T47D (cell line): ENCODE data around the gene FGF2.
"Not testable (repeated sequence)": the region's sequence is repeated elsewhere in the genome, so short reads cannot be mapped to it uniquely, and the experiment has no call there.

Source experiments
- DNase-seq, 2 experiments: peaks; one replicate each; pipeline versions ENCODE4 v3.0.0 to v3.0.0-alpha.2; 2011 to 2012; ENCODE audit warnings: low read depth in 1 of 2, low spot score in 1 of 2
- JUND ChIP-seq: IDR thresholded peaks from 2 replicates; pipeline ENCODE4 v1.6.1; 2012; ENCODE audit warnings: low read depth
- in situ Hi-C: cut with HindIII; loops from 2 replicates; pipeline ENCODE4 v1.10.0; 2016; ENCODE audit warnings: low sequenced_read_pairs, low pct_unique_long_range_greater_than_20kb

FGF2 gene

DNA sequence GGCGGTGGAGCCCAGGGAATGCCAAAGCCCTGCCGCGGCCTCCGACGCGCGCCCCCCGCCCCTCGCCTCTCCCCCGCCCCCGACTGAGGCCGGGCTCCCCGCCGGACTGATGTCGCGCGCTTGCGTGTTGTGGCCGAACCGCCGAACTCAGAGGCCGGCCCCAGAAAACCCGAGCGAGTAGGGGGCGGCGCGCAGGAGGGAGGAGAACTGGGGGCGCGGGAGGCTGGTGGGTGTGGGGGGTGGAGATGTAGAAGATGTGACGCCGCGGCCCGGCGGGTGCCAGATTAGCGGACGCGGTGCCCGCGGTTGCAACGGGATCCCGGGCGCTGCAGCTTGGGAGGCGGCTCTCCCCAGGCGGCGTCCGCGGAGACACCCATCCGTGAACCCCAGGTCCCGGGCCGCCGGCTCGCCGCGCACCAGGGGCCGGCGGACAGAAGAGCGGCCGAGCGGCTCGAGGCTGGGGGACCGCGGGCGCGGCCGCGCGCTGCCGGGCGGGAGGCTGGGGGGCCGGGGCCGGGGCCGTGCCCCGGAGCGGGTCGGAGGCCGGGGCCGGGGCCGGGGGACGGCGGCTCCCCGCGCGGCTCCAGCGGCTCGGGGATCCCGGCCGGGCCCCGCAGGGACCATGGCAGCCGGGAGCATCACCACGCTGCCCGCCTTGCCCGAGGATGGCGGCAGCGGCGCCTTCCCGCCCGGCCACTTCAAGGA, at the start of gene FGF2:
FGF2 (plus strand) TSS at position 279 of the 705 bp plus-strand sequence; CDS start at position 623, 344 bp downstream.
- in situ Hi-C loops: no loop called here
- TF ChIP-seq JUND: no peak
- DNase-seq: no peak

DNA sequence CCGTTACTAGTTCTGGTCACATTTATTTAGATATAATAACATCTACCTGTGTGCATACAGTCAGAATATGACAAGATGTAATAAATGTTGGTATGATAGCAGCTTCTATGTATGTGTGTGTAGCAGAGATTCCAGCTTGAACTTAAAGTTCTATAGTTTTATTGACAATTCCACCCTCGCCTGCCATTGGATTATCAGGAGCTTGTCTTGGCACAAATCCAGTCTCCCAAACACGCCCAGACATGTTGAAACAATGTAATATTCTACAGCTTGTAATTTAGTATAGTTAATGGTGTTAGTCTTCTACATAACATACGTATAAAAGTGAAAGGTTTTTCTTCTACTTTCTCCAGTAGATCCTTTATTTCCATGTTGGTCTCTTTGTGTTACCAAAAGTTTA, 49.7 kb upstream of the FGF2 start:
- in situ Hi-C loops: no loop called here
- no peak for TF ChIP-seq JUND
- DNase-seq: peak in 1 of 2 experiments; percentile 38

DNA sequence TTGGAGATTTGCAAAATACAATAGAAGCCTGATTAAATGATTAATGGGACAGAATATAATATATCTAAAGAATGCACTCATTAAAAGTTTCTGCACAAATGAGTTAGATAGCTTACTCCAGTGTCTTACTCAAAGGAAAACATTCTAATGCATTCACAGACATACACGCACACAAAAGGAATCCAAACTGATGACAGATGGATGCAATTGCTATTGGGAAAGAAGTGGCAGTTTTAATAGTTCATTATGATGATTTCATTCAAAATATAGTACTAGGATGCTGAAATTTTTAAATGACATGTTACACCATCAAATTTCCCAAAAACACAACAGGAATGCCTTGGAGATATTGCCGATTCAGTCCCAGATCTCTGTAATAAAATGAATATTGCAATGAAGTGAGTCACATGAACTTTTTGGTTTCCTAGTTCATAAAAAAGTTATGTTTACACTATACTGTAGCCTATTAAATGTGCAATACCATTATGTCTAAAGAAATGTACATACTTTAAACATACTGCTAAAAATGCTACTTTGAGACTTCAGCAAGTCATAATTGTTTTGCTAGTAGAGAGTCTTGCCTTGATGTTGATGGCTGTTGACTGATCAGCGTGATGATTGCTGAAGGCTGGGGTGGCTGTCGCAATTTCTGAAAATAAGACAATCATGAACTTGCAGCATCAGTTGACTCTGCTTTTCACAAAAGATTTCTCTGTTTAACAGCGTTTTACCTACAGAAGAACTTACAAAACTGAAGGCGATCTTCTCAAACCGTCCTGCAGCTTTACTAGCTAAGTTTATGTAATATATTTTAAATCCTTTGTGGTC, 48.6 kb upstream of the FGF2 start:
- DNase-seq: no peak
- TF ChIP-seq JUND: no peak
- in situ Hi-C loops: no loop called here

DNA sequence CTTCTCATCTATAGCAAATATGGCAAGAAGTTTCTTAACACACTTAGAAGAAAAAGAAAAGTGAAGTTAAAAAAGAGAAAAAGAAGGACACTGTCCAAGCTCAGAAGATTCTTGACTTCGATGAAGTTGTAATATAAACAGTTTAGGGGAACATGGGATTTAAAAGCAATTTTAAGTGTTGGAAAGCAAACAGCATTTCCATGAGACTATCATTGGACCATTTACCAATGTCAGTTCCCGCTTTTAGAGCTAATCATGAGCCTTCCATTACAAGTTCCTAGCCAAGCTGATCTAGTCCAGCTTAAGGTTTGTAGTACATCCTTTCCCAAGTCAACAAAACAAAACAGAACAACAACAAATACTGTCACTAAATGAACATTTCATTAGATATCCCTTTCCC, 45.1 kb upstream of the FGF2 start:
- in situ Hi-C loops: no loop called here
- TF ChIP-seq JUND: no peak
- DNase-seq: no peak

DNA sequence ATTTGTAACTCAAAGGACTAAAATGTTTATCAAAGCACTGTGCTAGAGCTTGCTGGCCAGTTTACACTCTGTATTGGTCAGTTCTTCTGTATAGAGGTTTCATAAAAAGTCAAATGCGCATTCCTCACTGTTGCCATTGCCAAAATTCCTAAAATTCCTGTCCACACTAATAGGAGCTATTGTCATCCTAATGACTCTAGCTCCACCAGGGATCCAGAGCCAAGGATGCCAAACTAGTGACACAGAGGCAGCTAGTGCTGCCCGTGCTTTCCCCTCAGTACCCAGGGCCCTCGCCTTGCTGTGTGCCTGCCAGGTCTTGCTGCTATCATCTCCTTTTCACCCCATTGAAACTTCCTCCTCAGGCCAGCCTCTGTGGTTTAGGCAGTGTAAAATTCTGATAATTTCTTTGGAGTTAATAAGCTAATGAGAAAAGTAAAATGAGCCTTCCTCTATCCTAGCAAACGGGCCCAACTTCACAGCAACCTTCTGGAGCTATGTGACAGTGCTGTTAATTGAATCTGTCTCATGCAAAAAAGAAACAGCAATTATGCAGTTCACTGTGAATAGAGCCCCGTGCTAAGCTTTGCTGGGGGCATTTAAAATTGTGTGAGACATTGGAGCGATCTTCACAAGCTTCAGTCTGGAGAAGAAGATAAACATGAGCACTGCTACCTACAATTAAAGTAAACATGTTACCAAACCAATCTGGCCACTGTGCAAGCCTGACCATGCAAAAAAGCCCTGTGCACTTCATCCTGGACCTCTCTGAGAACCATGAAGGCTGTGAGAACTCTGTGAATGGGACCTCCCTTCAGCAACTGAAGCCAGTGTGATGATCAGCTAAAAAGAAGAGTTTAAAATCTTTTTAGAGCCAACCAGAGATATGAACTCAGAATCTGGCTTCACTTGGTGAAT, 43.1 kb upstream of the FGF2 start:
- TF ChIP-seq JUND: no peak
- peak; percentile 24 to 79 for DNase-seq
- in situ Hi-C loops: no loop called here

DNA sequence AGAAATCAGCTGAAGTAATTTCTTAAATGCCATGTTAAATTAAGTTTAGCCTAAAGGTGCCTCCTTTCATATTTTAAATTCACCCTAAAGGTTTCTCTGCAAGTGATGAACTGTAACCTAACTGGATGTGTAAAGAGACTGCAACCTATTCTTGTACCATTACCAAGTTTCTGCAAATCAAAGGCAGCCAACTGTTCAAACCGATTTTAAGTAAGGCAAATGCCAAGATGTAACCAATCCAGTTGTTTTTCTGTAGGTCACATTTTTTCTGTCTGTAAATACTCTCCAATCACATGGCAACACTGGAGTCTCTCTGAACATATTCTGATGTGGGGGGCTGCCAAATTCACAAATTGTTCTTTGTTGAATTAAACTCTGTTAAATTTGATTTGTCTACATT, 42.4 kb upstream of the FGF2 start:
- no peak for DNase-seq
- TF ChIP-seq JUND: no peak
- in situ Hi-C loops: no loop called here

DNA sequence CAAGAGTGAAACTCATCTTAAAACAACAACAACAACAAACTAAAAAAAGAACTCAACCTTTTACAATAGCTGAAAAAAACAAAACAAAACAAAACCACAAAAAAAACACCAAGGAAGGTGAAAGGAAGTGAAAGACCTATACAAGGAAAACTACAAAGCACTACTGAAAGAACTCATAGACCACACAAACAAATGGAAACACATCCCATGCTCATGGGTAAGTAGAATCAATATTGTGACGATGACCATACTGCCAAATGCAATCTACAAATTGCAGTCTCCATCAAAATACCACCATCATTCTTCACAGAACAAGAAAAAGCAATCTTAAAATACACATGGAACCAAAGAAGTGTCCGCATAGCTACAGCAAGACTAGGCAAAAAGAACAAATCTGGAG, 41.5 kb upstream of the FGF2 start:
- no peak for TF ChIP-seq JUND
- in situ Hi-C loops: no loop called here
- no peak for DNase-seq

DNA sequence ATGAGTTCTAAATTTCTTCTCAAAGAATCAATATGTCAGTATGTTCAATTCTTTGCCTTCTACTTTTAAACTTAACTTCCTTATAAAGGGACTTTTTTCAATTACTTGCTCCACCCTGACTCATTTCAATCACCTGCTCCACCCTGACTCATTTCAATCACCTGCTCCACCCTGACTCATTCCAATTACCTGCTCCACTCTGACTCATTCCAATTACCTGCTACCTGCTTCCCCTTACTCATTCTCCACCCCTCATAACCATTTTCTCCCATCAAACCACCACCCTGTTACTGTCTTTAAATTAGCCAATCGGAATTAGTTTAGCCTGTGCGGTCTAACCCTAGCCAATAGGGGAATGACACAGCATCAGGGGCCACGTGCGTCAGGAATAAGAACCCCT, 40.3 kb upstream of the FGF2 start:
- DNase-seq, in situ Hi-C loops: not testable (repeated sequence)

DNA sequence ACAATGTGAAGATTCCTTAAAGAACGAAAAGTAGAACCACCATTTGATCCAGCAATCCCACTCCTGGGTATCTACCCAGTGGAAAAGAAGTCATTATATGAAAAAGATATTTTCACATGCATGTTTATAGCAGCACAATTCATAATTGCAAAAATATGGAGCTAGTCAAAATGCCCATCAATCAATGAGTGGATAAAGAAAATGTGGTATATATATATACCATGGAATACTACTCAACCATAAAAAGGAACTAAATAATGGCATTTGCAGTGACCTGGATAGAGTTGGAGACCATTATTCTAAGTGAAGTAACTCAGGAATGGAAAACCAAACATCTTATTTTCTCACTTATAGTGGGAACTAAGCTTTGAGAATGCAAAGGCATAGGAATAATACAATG, 39.7 kb upstream of the FGF2 start:
- DNase-seq, in situ Hi-C loops: not testable (repeated sequence)

DNA sequence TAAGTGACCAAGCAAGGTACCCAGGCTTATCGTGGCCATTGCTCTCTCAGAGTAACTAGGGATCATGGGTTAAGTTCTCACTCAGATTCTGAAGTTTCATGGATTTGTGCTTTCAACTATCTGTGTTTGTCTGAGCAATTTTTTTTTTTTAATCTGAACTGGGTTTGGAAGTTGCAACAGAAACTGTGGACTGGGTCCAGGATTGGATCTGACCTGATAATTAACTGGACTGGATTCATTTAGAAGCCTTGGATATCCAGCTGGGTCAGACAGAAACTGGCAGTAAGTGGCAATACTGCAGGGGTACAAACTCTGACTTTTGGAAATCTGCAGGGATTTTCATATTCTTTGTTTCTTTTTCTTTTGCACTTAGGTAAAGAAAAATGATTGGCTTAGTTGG, 38.7 kb upstream of the FGF2 start:
- no peak for TF ChIP-seq JUND
- in situ Hi-C loops: no loop called here
- no peak for DNase-seq

DNA sequence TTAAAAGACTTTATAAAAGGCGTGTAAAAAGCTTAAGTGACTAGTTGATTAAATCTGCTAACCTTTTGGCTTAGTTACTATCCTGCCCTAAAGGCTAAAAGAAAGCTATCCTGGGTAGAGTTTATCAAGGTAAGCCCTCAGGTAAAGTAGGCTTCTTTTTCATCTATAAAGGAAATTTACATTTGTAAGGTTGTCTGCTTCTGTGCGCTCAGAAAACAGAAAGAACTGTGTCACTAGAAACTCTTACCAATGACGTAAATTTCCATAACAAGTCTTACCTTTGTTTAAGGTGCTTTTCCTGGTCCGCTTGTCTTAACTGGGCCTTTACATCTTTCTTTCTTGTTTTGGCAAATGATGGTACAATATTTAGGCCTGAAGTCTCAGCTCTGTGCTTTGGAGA, 37.7 kb upstream of the FGF2 start:
- TF ChIP-seq JUND: no peak
- in situ Hi-C loops: no loop called here
- no peak for DNase-seq

DNA sequence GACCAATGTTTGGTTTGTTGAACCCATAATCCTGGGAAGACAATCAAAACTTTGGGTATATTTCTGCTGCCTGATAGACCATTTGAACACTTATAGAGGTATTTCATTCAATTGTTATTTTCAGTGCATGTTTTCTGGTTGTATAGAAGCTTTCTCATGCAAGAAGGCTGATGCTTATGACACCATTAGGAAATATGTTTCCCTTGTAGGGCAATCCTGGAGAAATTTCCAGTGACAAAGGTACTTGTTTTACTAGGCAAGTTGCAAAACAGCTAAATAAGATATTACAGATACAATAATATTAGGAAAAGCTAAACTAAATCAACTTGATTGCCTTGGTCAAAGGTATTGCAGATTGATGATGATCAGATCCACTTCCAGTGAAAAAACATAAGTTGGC, 32.8 kb upstream of the FGF2 start:
- TF ChIP-seq JUND: no peak
- in situ Hi-C loops: no loop called here
- DNase-seq: no peak
